Measurements from ENCODE around the gene SEPTIN11.

Gene SEPTIN11

DNA sequence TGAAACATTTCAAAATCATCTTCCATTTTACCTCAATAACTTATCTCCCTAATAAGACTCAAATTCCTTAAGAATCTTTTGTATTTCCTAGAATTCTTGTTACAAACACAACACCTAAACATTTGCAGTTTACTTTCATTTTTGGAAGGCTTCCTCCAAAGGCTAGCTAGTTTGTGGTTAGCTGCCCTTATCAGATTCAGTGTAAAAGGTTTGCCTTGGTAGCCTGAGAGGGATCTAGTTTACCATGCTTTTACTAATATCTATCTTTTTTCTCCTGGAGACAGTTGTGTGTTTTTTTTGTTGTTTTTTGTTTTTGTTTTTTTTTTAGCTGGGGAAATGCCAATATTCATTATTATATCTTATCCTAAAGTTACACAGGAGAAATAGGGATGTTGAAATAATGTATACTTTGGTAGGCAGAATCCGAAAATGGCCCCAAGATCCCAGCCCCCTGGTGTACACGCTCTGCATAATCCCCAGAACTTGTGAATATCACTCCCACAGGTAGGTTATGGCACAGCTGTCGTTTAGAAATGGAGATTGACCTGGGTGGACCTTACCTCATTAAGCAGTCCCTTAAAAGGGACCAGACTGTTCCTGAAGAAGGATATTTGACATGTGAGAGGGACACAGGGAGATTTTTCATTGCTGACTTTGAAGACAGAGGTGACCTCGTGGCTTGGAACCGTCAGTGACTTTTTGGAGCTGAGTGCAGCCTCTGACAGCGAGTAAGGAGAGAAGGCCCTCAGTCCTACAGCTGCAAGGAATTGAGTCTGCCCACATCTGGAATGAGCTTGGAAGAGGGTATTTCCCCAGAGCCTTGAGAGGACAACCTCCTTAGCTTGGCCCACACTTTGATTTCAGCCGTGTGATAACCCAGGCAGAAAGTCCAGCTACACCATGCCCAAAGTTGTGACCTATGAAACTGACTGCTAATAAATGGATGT is 33.4 kb downstream of the SEPTIN11 start:
- DNase-seq: no peak

DNA sequence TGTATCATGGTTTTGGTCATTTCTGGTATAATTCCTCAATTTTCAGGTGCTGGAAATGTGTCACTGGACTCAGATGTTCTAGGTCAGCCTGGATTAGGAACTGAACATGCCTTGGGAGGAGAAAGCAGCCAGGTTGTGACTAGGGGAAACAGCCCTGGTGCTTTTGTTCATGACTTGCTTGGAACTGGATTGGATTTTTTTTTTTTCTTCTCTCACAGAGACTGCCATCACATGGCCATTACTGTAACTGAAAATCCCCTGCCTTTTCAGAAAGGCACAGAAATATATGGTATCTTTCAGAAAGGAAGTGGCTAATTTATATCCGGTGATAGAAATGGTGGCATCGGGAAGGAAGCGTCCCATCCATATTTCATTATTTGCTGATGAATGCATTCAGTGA is 34.6 kb downstream of the SEPTIN11 start:
- no peak for DNase-seq

DNA sequence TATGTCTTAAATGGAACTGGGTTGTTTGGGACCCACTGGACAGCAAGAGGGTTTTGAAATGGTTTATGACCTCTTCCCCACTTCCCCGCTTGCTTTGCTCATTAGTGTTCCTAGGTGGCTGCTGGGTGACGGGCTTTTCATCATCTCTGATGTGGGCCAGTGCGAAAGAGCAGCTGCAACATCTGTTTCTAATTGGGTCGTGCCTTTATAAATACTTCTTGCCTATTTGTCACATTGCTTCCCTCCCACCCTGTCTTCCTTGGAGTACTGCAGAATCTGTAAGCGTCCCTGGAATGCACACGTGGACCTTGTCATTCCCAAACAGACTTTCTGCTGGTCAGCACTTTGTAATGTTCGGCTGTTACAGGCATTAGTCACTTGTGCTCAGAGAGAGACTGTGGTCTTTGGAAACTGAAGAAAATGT is 35.2 kb downstream of the SEPTIN11 start:
- no peak for DNase-seq

DNA sequence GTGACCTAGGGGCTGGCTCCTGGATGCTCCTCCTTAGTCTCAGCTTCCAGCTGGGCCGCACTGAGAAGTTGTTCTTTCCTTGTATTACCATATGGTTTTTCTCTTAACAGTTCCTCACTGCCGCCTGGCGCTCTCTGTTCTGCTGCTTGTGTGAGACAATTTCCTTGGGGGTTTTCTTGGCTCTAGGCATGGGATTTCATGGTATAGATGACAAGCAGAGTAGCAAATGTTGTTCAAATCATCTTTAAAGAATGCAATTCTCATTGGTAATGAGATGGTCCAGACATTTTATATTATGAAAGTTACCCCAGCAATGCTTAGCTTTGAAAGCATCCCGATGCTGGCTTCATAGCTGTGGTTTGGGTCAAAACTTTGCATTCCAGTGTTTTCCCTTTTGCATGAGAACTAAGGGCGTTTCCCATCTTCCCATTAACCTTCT is 37.6 kb downstream of the SEPTIN11 start:
- DNase-seq: no peak

DNA sequence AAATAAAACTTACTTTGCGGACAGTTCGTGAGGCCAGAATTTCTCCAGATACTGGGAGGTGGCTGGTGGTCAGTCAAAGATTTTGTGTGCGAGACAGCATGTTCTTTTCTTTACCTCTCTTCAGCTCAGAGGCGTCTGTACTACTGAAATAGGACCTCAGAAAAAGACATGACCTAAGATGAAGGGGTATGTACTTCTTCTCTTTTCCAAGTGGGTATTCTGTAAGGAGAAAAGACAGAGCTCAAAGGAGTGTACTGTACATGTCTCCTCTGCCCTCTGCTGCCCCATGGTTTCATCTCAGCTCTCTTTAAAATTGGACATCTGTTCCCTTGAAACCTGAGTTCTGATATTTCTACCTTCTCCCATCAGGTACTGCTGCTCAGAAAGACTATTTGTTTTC is 38.1 kb downstream of the SEPTIN11 start:
- no peak for DNase-seq

DNA sequence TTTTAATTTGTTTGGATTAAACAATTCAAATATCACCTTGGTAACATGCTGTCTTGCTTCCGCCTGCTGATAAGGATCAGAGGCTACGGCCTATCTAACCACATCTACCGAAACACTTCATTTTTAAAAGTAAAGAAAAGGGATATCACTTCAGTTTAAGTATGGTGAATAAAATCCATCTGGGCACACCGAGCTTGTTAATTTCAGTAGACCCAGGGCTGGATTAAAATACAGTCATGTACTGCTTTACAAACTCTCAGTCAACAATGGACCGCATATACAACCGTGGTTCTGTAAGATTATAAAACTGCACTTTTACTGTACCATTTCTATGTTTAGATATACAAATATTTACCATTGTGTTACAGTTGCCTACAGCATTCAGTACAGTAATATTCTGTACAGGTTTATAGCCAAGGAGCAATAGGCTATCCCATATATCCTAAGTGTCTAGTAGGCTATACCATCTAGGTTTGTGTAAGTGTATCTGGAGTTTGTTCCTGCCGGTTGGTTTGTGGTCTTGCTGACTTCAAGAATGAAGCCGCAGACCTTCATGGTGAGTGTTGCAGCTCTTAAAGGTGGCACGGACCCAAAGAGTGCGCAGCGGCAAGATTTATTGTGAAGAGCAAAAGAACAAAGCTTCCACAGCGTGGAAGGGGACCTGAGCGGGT is 40.0 kb downstream of the SEPTIN11 start:
- DNase-seq: peak; percentile 72

DNA sequence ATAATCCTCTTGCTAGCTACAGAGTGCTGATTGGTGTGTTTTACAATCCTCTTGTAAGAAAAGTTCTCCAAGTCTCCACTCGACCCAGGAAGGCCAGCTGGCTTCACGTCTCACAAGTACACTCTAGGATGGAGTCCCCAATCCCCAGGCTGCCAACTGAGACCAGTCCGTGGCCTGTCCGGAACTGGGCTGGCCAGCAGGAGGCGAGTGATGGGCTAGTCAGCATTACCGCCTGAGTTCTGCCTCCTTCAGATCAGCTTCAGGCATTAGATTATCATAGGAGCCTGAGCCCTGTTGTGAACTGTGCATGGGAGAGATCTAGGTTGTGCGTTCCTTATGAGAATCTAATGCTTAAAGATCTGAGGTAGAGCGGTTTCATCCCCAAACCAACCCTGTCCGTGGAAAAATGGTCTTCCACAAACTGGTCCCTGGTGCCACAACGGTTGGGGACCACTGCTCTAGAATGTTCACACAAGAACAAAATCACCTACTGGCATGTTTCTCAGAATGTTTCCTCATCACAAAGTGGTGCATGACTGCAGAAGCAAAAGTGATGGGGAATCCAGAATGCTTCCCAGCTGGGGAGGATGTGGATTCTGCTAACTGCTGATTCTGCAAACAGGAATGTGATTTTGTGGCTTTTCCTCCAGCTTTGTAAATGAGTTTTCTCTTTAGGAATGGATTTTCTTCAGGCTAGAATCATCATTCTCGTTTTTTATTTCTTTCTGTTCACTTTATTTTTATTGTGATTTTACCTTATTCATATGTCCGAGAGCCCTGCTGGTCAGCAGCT is 40.9 kb downstream of the SEPTIN11 start:
- DNase-seq: no peak

DNA sequence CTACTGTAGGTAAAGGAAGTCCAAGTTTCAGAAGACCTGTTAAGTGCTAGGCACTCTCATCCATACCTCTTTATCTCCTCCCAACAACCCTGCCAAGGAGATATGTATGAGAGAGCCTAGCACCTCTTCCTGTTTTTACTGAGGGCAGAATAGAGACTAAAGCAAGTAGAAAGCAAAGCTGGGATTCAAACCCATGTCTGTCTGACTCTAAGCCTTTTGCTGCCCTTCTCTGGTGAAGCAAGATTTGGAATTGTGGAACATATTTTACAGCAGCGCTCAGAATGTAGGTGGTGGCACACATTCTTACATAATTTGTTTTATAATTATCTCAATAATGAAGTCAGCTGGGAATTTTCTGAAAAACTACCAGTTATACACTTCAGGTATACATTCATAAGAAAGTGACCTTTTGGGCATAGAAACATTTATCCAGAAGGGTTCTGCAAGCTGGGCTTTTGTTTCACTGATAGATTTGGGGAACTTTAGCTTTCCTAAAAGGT is 41.7 kb downstream of the SEPTIN11 start:
- no peak for DNase-seq

DNA sequence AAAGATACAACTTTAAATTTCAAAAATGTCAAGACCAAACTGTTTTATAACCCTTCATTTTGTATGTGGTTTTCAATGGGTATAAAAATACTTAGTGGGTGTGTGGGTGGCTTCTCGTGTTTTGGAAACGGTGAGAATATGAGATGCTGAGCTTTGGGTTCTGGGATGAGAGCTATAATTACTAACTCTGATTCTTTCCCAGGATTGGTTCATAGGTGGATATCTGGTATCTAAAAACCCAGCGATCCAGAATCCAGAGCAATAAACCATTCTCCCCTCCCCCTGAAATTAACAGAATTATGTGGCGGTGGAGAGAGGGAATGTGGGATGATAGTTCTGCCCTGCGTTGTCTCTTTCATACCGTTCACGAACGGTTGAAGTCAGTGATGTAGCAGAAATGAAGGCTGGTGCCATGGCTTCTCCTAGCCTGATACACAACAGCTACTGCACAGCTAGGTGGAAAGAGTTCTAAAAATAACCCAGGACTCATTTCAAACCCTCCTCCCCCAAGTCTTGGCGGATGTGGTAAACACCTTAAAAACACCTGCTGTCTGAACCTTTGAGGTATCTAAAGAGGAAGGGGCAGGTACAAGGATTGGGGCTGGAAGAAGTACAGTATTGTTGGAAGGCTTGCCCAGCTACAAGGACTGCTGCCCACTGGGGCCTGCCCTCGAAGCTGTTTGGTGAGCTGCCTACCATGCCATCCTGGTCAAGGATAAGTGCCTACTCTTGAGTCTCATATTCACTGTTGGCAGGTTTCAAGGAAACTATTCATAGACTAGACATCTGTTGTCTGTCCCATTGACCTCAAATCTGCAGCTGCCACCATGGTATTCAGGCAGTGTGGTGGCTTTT is 44.5 kb downstream of the SEPTIN11 start:
- DNase-seq: peak; percentile 65

DNA sequence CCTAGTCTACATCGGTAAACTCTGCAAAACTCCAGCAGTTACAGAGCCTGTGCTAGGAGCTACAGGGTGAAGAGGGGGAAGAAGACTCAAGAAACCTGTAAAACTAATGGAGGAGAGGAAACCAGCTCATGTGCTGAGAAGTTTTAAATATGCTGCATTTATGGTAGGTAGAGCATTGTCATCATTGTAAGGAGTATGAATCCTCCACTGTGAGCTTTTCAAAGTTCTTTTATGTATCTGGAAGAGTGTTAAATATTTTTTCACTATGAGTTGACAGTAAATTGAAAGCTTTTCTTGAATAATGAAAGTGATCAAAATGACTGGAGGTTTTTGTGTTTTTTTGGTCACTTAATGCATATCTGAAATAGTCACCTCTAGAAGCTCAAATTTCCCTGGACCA is 46.2 kb downstream of the SEPTIN11 start:
- no peak for DNase-seq

DNA sequence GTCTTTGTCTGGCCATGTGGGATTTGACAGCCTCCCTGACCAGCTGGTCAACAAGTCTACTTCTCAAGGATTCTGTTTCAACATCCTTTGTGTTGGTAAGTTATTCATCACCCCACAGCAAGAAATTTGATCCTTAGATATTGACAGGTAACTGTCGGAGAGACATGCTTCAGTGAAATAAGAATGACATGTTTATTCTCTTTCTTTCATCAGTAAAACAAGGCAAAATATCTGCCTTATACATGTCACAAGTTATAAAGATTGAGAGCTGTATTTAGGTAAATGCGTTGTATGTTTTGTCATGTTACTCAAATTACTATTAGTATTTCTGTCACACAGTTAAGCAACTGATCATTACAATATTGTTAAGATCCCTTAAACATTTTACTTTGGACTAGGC is 46.9 kb downstream of the SEPTIN11 start:
- DNase-seq: no peak

DNA sequence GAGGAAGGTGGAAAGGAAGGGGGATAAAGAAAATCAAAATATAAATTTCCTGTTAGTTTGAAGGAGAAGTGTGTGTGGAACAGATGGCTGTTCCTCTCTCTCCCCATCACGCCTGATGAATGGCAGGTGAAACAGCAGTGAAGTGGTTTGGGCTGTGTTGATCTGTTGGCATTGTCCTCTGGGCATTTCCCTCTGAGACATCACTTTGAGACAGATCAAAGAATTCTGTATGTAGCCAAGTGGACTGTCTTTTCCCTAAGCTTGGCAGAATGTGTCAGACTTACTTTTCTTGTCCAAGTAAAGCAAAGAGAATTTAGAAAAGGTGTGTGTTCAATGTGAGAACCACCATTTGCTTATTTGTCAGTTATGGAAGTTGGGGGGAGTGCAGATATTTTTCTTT is 47.5 kb downstream of the SEPTIN11 start:
- no peak for DNase-seq

DNA sequence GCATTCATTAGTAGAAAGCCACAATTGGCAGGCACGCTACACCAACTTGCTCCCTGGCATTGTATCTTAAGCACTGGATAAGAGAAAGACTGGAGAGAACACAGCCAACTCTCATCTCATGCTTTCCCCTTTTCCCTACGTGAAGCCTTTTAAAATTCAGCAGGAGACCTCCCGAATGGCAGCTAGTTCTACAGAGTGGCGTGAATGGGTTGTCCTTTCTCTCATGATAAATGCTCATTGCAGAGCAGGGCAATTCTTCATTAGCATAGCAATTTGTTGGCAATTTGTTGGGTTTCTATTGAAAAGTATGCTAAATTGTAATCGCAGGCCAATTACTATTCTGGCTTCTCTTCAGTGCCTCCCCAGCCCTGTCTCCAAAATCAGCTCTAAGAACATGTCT is 48.0 kb downstream of the SEPTIN11 start:
- no peak for DNase-seq

DNA sequence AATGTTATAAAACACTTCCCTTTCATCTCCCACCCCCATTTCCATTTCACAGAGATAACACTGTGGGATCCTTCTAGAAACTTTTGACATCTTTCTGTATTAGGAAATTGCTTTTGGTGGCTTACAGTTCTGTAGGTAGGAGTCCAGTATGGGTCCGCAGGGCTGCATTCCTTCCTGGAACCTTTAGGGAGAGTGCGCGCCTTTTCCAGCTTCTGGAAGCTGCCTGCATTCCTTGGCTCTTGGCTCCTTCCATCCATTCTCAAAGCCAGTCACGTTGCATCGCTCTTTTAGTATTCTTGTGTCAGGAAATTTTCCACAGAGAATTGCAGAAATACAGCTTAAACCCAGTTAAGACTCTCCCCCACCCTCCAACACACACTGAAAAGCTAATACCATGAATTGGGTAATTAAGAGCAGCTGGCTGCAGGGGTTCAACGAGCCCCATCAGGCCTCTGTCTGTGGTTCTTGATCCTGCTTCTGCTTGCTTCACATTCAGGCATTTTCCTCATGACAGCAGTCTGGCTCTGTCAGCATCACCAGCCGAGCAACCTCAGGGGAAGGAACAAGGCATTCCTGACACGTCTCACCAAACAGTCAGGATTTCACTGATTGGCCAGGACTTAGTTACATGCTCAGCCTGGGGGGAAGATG is 48.8 kb downstream of the SEPTIN11 start:
- no peak for DNase-seq

All from CD4-positive, alpha-beta T cell treated with Interleukin-17A for 4 hours (primary cell).